IPS-NIHi7 (cell line): ENCODE results near the gene XPOT.
"Not testable (repeated sequence)": the region's sequence is repeated elsewhere in the genome, so short reads cannot be mapped to it uniquely, and the experiment has no call there.

Experiments used
- DNase-seq: peaks from one replicate; pipeline ENCODE4 v3.0.0; 2012; ENCODE audit warnings: mixed read lengths; ENCODE audit errors: extremely low spot score

XPOT gene, protein sequence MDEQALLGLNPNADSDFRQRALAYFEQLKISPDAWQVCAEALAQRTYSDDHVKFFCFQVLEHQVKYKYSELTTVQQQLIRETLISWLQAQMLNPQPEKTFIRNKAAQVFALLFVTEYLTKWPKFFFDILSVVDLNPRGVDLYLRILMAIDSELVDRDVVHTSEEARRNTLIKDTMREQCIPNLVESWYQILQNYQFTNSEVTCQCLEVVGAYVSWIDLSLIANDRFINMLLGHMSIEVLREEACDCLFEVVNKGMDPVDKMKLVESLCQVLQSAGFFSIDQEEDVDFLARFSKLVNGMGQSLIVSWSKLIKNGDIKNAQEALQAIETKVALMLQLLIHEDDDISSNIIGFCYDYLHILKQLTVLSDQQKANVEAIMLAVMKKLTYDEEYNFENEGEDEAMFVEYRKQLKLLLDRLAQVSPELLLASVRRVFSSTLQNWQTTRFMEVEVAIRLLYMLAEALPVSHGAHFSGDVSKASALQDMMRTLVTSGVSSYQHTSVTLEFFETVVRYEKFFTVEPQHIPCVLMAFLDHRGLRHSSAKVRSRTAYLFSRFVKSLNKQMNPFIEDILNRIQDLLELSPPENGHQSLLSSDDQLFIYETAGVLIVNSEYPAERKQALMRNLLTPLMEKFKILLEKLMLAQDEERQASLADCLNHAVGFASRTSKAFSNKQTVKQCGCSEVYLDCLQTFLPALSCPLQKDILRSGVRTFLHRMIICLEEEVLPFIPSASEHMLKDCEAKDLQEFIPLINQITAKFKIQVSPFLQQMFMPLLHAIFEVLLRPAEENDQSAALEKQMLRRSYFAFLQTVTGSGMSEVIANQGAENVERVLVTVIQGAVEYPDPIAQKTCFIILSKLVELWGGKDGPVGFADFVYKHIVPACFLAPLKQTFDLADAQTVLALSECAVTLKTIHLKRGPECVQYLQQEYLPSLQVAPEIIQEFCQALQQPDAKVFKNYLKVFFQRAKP

GRCh38 chr12:64403707-64404469, at the start of gene XPOT:
Gene XPOT (plus strand): TSS chr12:64404392. CDS start chr12:64410036, 5,644 bp downstream.
- peak; percentile 98 for DNase-seq

- DNase-seq, result not testable (repeated sequence)
These were observed 48.0 kb upstream of the XPOT start for GRCh38 chr12:64356209-64356608.

GRCh38 chr12:64361173-64361572, 43.0 kb upstream of the XPOT start:
- not testable (repeated sequence) for DNase-seq

DNA sequence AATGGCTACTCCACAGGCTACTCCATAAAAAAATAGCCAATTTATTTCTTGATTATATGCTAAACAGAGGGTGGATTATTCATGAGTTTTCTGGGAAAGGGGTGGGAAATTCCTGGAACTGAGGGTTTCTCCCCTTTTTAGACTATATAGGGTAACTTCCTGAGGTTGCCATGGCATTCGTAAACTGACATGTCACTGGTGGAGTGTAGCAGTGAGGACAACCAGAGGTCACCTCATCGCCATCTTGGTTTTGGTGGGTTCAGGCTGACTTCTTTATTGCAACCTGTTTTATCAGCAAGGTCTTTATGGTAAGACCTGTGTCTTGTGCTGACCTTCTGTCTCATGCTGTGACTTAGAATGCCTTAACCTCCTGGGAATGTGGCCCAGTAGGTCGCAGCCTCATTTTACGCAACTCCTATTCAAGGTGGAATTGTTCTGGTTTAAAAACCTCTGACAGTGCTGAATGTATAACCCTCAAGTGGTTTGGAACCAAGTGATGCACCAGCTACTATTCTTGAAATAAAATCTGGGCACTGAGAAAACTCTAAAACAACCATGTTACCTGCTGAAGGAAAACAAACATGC, 41.4 kb upstream of the XPOT start:
- DNase-seq, result no peak

DNA sequence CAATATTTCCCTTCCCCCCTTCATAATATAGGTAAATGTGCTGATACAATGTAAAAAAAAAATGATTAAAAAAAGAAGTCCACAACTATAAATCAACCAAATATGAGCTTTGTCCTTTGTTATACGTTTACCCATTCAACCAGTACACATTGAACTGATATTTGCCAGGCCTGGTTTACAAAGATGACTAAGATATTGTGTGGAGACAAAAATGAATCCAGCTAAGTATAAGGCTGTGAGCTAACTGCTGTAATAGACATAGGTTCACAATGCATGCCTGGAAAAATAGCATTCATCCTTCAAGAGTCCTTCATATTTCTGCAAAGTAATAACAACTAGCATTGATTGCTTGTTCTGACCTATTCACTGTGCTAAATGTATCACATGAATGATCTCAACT, 20.5 kb upstream of the XPOT start:
- DNase-seq, result no peak

GRCh38 chr12:64385019-64385418, 19.2 kb upstream of the XPOT start:
- DNase-seq, result no peak

DNA sequence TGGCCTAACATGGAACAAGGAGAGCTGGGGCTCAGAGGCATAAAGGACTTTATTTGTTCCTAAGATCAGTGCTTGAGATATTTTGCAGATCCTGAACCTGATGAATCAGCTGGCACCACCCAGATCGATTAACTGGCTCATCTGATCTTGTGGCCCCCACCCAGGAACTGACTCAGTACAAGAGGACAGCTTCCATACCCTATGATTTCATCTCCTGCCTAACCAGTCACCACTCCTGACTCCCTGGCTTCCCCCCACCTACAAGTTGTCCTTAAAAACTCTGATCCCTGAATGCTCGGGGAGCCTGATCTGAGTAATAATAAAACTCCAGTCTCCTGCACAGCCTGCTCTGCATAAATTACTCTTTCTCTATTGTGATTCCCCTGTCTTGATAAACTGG, 18.7 kb upstream of the XPOT start:
- no peak for DNase-seq

- DNase-seq, result no peak
These were observed 16.9 kb upstream of the XPOT start for GRCh38 chr12:64387197-64387816.

DNA sequence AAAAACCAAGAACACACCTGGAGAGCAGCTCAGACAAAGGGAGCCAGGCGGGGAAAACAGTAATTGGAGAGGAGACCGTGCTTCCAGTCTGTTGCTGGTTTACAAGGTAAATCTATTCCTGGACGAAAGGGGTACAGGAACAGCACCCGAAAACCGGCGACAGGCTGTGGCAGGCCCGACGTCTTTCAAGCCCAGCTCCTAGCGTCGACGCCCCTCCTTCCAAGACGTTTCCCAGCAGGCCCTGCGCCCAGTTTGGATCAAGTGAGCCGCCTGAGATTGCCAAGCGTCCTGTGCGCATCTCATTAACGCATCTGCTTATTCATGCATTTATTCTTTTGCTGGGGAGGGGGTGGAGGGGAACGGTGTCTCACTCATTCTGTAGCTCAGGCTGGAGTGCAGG, 15.0 kb upstream of the XPOT start:
- no peak for DNase-seq

- peak; percentile 81 for DNase-seq
These were observed 13.8 kb upstream of the XPOT start, which contains the start of gene C12orf56 for GRCh38 chr12:64390275-64390851. Gene C12orf56 (minus strand): TSS chr12:64390758. CDS start chr12:64390565, 193 bp downstream.

- peak; percentile 38 for DNase-seq
These were observed 12.0 kb upstream of the XPOT start for GRCh38 chr12:64392221-64392620.

DNA sequence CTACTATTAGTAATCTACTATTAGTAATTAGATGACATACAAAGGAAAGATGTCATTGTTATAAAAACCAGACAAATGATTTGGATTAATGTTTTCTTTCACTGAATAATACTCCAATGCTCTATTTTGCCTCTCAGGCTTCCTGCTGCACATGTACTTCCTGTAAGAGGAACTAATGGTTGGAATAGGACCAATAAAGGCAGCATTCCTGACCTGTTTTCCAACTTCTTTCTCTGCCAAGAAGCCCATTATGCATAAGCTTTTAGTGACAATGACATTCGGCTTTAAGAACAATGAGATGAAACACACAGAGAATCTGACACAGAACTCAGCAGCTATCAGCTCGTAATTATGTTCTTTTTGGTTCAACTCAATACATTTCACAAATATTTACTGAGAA, 8.5 kb upstream of the XPOT start:
- no peak for DNase-seq

- DNase-seq, result peak; percentile 22
These were observed 4.2 kb upstream of the XPOT start for GRCh38 chr12:64400041-64400440.

DNA sequence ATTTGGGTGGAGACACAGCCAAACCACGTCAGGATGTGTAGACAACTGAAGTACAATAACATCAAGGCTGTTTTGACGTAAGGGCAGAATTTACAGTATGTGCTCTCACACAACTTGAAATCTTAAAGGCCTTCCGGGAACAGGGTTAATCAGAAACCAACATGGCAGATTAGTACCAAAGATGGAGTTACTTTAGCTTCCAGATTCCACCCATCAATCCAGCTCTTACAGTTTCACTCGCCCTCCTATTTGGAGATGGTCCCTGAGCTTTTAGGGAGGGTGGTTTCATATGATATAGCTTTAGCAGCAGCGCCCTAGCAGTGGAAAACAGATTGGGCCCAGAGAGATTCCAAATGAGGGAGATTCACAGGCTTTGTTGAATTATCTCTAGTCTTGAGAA, 2.0 kb upstream of the XPOT start:
- DNase-seq, result no peak

GRCh38 chr12:64404470-64405256, 471 bp downstream of the XPOT start:
- DNase-seq, result peak; percentile 41

- DNase-seq, result no peak
These were observed 3.4 kb downstream of the XPOT start for GRCh38 chr12:64407342-64408223.

- DNase-seq, result no peak
These were observed 7.2 kb downstream of the XPOT start for GRCh38 chr12:64411427-64411826.

DNA sequence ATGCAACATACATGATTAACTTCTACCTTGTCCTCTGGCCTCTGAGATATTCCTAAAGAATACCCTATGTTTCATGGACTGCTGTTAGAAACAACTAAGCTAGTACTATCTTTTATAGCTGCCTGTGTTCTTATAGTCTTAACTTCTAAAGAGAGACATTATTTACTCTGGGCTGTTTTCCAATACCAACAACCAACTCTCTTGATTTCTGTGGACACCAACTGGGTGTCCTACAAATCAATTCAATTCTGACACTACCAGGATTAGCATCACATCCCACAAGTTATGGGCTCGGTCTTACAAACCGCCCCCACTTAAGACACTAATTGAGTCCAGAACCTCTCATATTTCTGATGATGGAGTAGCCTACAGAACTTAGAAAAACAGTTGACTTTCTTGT, 8.3 kb downstream of the XPOT start:
- DNase-seq, result no peak

- DNase-seq, result no peak
These were observed 9.7 kb downstream of the XPOT start for GRCh38 chr12:64413884-64414283.
